ENCODE measurements around the gene YTHDF1. TPM values are rescaled to one million over a fixed set of nuclear protein-coding genes. Genes with fewer than 3 reads are reported as not detected.
A peak's percentile ranks its signal among the peaks of the same experiment; 100 is the strongest.

The YTHDF1 gene
- total RNA-seq = 10 to 100 TPM; 39.3 to 41.3 TPM

GRCh38 chr20:63216041-63216848, at the start of gene YTHDF1:
Gene YTHDF1, minus strand, starts transcription at chr20:63216131. Its CDS starts 239 bp downstream, at chr20:63215892.
- Mint-ChIP-seq H3K9me3 (no peaks in the 10 kb centered on the region), H3K27me3 (no peaks in the 10 kb centered on the region), H3K36me3 (ENCODE audit: low read depth) (peaks cover 28% of the 10 kb centered on the region), H3K4me1 (peaks cover 42% of the 10 kb centered on the region), H3K4me3 (peak within 1 kb of the TSS; percentile 95), H3K27ac (peak within 1 kb of the TSS; percentile 90)
- POLR2A ChIA-PET = no interaction called here
- peak; percentile 95 for DNase-seq
- CTCF ChIA-PET = interaction anchor here (1.2 kb wide), 1 partner anchor 57 kb away, joined by 4 read pairs; the partner anchor contains the start of gene ARFGAP1

GRCh38 chr20:63264519-63264918, 48.6 kb upstream of the YTHDF1 start:
- no peaks in the 10 kb centered on the region for H3K36me3 Mint-ChIP-seq (ENCODE audit: low read depth)
- no peaks in the 10 kb centered on the region for H3K9me3 Mint-ChIP-seq
- ChIA-PET CTCF (no interaction called here), POLR2A (no interaction called here)
- H3K4me3 Mint-ChIP-seq = no peak overlapping the region
- H3K27ac Mint-ChIP-seq = no peak overlapping the region
- no peak for DNase-seq
- H3K27me3 Mint-ChIP-seq = peaks cover 2% of the 10 kb centered on the region
- H3K4me1 Mint-ChIP-seq = peaks cover 2% of the 10 kb centered on the region

GRCh38 chr20:63264000-63264399, 48.1 kb upstream of the YTHDF1 start:
- no peak overlapping the region for H3K4me3 Mint-ChIP-seq
- peaks cover 2% of the 10 kb centered on the region for H3K27me3 Mint-ChIP-seq
- no peaks in the 10 kb centered on the region for H3K36me3 Mint-ChIP-seq (ENCODE audit: low read depth)
- no peak overlapping the region for H3K27ac Mint-ChIP-seq
- ChIA-PET CTCF (no interaction called here), POLR2A (no interaction called here)
- H3K4me1 Mint-ChIP-seq = peaks cover 2% of the 10 kb centered on the region
- no peaks in the 10 kb centered on the region for H3K9me3 Mint-ChIP-seq
- no peak for DNase-seq

GRCh38 chr20:63262836-63263235, 46.9 kb upstream of the YTHDF1 start:
- no peak for DNase-seq
- Mint-ChIP-seq H3K4me3 (no peak overlapping the region), H3K4me1 (peaks cover 2% of the 10 kb centered on the region), H3K27me3 (peaks cover 2% of the 10 kb centered on the region), H3K36me3 (ENCODE audit: low read depth) (no peaks in the 10 kb centered on the region), H3K27ac (no peak overlapping the region), H3K9me3 (no peaks in the 10 kb centered on the region)
- ChIA-PET POLR2A (no interaction called here), CTCF (no interaction called here)

GRCh38 chr20:63261795-63262528, 46.0 kb upstream of the YTHDF1 start:
- Mint-ChIP-seq H3K27ac (no peak overlapping the region), H3K4me3 (no peak overlapping the region), H3K27me3 (peaks cover 4% of the 10 kb centered on the region), H3K9me3 (no peaks in the 10 kb centered on the region), H3K4me1 (peaks cover 2% of the 10 kb centered on the region), H3K36me3 (ENCODE audit: low read depth) (no peaks in the 10 kb centered on the region)
- ChIA-PET POLR2A (no interaction called here), CTCF (no interaction called here)
- no peak for DNase-seq

GRCh38 chr20:63261060-63261794, 45.3 kb upstream of the YTHDF1 start:
- Mint-ChIP-seq H3K4me1 (peaks cover 2% of the 10 kb centered on the region), H3K27me3 (peaks cover 9% of the 10 kb centered on the region), H3K36me3 (ENCODE audit: low read depth) (no peaks in the 10 kb centered on the region), H3K4me3 (no peak overlapping the region), H3K27ac (no peak overlapping the region), H3K9me3 (no peaks in the 10 kb centered on the region)
- CTCF ChIA-PET = no interaction called here
- DNase-seq = no peak
- POLR2A ChIA-PET = no interaction called here

GRCh38 chr20:63260521-63260920, 44.6 kb upstream of the YTHDF1 start:
- Mint-ChIP-seq H3K4me1 (peaks cover 2% of the 10 kb centered on the region), H3K9me3 (no peaks in the 10 kb centered on the region), H3K36me3 (ENCODE audit: low read depth) (no peaks in the 10 kb centered on the region), H3K27ac (no peak overlapping the region), H3K4me3 (no peak overlapping the region), H3K27me3 (peaks cover 14% of the 10 kb centered on the region)
- CTCF ChIA-PET = no interaction called here
- POLR2A ChIA-PET = no interaction called here
- DNase-seq = no peak

GRCh38 chr20:63259734-63260460, 44.0 kb upstream of the YTHDF1 start:
- POLR2A ChIA-PET = interaction anchor here (0.6 kb wide), 1 partner anchor 36 kb away, joined by 4 read pairs; no protein-coding TSS in a partner anchor
- peaks cover 2% of the 10 kb centered on the region for H3K4me1 Mint-ChIP-seq
- H3K36me3 Mint-ChIP-seq (ENCODE audit: low read depth) = no peaks in the 10 kb centered on the region
- no peak for DNase-seq
- no peaks in the 10 kb centered on the region for H3K9me3 Mint-ChIP-seq
- H3K4me3 Mint-ChIP-seq = no peak overlapping the region
- H3K27me3 Mint-ChIP-seq = peaks cover 20% of the 10 kb centered on the region
- CTCF ChIA-PET = no interaction called here
- no peak overlapping the region for H3K27ac Mint-ChIP-seq

GRCh38 chr20:63258781-63259180, 42.9 kb upstream of the YTHDF1 start:
- ChIA-PET POLR2A (interaction anchor here (0.6 kb wide), 1 partner anchor 35 kb away, joined by 4 read pairs; no protein-coding TSS in a partner anchor), CTCF (no interaction called here)
- DNase-seq = no peak
- Mint-ChIP-seq H3K27ac (no peak overlapping the region), H3K36me3 (ENCODE audit: low read depth) (no peaks in the 10 kb centered on the region), H3K9me3 (no peaks in the 10 kb centered on the region), H3K4me3 (no peak overlapping the region), H3K27me3 (peaks cover 22% of the 10 kb centered on the region), H3K4me1 (peaks cover 2% of the 10 kb centered on the region)

GRCh38 chr20:63257629-63258028, 41.7 kb upstream of the YTHDF1 start:
- peaks cover 29% of the 10 kb centered on the region for H3K27me3 Mint-ChIP-seq
- CTCF ChIA-PET = no interaction called here
- no peaks in the 10 kb centered on the region for H3K36me3 Mint-ChIP-seq (ENCODE audit: low read depth)
- no peak for DNase-seq
- POLR2A ChIA-PET = no interaction called here
- H3K4me1 Mint-ChIP-seq = peaks cover 2% of the 10 kb centered on the region
- no peaks in the 10 kb centered on the region for H3K9me3 Mint-ChIP-seq
- H3K4me3 Mint-ChIP-seq = no peak overlapping the region
- no peak overlapping the region for H3K27ac Mint-ChIP-seq

- Mint-ChIP-seq H3K9me3 (no peaks in the 10 kb centered on the region), H3K4me1 (no peaks in the 10 kb centered on the region), H3K27ac (peak overlapping the region; percentile 54), H3K4me3 (no peak overlapping the region), H3K36me3 (ENCODE audit: low read depth) (no peaks in the 10 kb centered on the region), H3K27me3 (peaks cover 32% of the 10 kb centered on the region)
- POLR2A ChIA-PET = no interaction called here
- DNase-seq = no peak
- CTCF ChIA-PET = no interaction called here
Measured at GRCh38 chr20:63256954-63257353, 41.0 kb upstream of the YTHDF1 start.

GRCh38 chr20:63255931-63256704, 40.2 kb upstream of the YTHDF1 start:
- Mint-ChIP-seq H3K4me3 (no peak overlapping the region), H3K27me3 (peaks cover 34% of the 10 kb centered on the region), H3K9me3 (no peaks in the 10 kb centered on the region), H3K4me1 (no peaks in the 10 kb centered on the region), H3K36me3 (ENCODE audit: low read depth) (no peaks in the 10 kb centered on the region), H3K27ac (no peak overlapping the region)
- ChIA-PET POLR2A (no interaction called here), CTCF (no interaction called here)
- DNase-seq = no peak
